Activated CD4-positive, alpha-beta T cell treated with anti-CD3 and anti-CD28 coated beads for 24 hours (primary cell): Measurements from ENCODE around the gene VPS35L.

ENCODE experiments used
- DNase-seq, 2 donors: peaks; one replicate each; pipeline ENCODE4 v3.0.0-alpha.2; 2020; ENCODE audit warnings: low read depth in 2 of 2

VPS35L gene

GRCh38 chr16:19589771-19590302 lies 34.3 kb downstream of the VPS35L start:
- no peak for DNase-seq

- DNase-seq: no peak
These were observed 39.7 kb downstream of the VPS35L start for GRCh38 chr16:19595043-19595767.

GRCh38 chr16:19598805-19599510 lies 43.5 kb downstream of the VPS35L start:
- DNase-seq: no peak

- DNase-seq: no peak
These were observed 44.6 kb downstream of the VPS35L start for GRCh38 chr16:19599968-19600716.

GRCh38 chr16:19601083-19601976 lies 45.8 kb downstream of the VPS35L start:
- peak in 1 of 2 donors; percentile 14 for DNase-seq

- no peak for DNase-seq
These were observed 49.4 kb downstream of the VPS35L start for GRCh38 chr16:19604911-19605310.

GRCh38 chr16:19605701-19606100 lies 50.2 kb downstream of the VPS35L start:
- no peak for DNase-seq

GRCh38 chr16:19607616-19608280 lies 52.2 kb downstream of the VPS35L start:
- DNase-seq: no peak

- DNase-seq: no peak
These were observed 53.9 kb downstream of the VPS35L start for GRCh38 chr16:19609359-19609758.

- DNase-seq: no peak
These were observed 54.7 kb downstream of the VPS35L start for GRCh38 chr16:19610200-19610599.

- DNase-seq: no peak
These were observed 58.3 kb downstream of the VPS35L start for GRCh38 chr16:19613834-19614233.

- no peak for DNase-seq
These were observed 60.7 kb downstream of the VPS35L start for GRCh38 chr16:19616241-19616640.

GRCh38 chr16:19618876-19619275 lies 63.4 kb downstream of the VPS35L start:
- DNase-seq: no peak

- DNase-seq: no peak
These were observed 65.9 kb downstream of the VPS35L start for GRCh38 chr16:19621445-19621844.

- no peak for DNase-seq
These were observed 69.5 kb downstream of the VPS35L start for GRCh38 chr16:19625039-19625438.

GRCh38 chr16:19636436-19637267 lies 81.1 kb downstream of the VPS35L start:
- DNase-seq: no peak

GRCh38 chr16:19639986-19640421 lies 84.5 kb downstream of the VPS35L start:
- DNase-seq: no peak

- DNase-seq: no peak
These were observed 87.0 kb downstream of the VPS35L start for GRCh38 chr16:19642501-19642900.

GRCh38 chr16:19644877-19645276 lies 89.4 kb downstream of the VPS35L start:
- DNase-seq: no peak

- DNase-seq: no peak
These were observed 90.1 kb downstream of the VPS35L start for GRCh38 chr16:19645557-19645981.
